ENCODE data around the gene RGS3. TPM values are rescaled to one million over a fixed set of nuclear protein-coding genes. Genes with fewer than 3 reads are reported as not detected.

RGS3 gene
- total RNA-seq, 1 donor from 2014 or later = 36.7 TPM

- Mint-ChIP-seq H3K4me3 (peak overlapping the region; percentile 92), H3K27ac (ENCODE audit: unreplicated experiment) (peak overlapping the region; percentile 93), H3K27me3 (ENCODE audit: low read depth) (no peaks in the 10 kb centered on the region), H3K9me3 (no peaks in the 10 kb centered on the region), H3K4me1 (peaks cover 54% of the 10 kb centered on the region), H3K36me3 (ENCODE audit: low read depth) (peaks cover 7% of the 10 kb centered on the region)
- DNase-seq (ENCODE audit: low read depth, low spot score) = no peak
- TF ChIP-seq CTCF (conservative IDR thresholded peaks at IDR 0.05) = no peak
These were observed 131.2 kb downstream of the RGS3 start for GRCh38 chr9:113594484-113595299.

- Mint-ChIP-seq H3K36me3 (ENCODE audit: low read depth) (peaks cover 7% of the 10 kb centered on the region), H3K27me3 (ENCODE audit: low read depth) (no peaks in the 10 kb centered on the region), H3K27ac (ENCODE audit: unreplicated experiment) (peak overlapping the region; percentile 57), H3K9me3 (no peaks in the 10 kb centered on the region), H3K4me3 (peak overlapping the region; percentile 76), H3K4me1 (peaks cover 63% of the 10 kb centered on the region)
- no peak for TF ChIP-seq CTCF (conservative IDR thresholded peaks at IDR 0.05)
- no peak for DNase-seq (ENCODE audit: low read depth, low spot score)
These were observed 133.2 kb downstream of the RGS3 start for GRCh38 chr9:113596616-113597320.

GRCh38 chr9:113597390-113598241, 134.1 kb downstream of the RGS3 start:
- no peaks in the 10 kb centered on the region for H3K27me3 Mint-ChIP-seq (ENCODE audit: low read depth)
- peak overlapping the region; percentile 50 for H3K27ac Mint-ChIP-seq (ENCODE audit: unreplicated experiment)
- peaks cover 7% of the 10 kb centered on the region for H3K36me3 Mint-ChIP-seq (ENCODE audit: low read depth)
- peaks cover 64% of the 10 kb centered on the region for H3K4me1 Mint-ChIP-seq
- no peak for TF ChIP-seq CTCF (conservative IDR thresholded peaks at IDR 0.05)
- no peak for DNase-seq (ENCODE audit: low read depth, low spot score)
- no peaks in the 10 kb centered on the region for H3K9me3 Mint-ChIP-seq
- H3K4me3 Mint-ChIP-seq = peak overlapping the region; percentile 15

DNA sequence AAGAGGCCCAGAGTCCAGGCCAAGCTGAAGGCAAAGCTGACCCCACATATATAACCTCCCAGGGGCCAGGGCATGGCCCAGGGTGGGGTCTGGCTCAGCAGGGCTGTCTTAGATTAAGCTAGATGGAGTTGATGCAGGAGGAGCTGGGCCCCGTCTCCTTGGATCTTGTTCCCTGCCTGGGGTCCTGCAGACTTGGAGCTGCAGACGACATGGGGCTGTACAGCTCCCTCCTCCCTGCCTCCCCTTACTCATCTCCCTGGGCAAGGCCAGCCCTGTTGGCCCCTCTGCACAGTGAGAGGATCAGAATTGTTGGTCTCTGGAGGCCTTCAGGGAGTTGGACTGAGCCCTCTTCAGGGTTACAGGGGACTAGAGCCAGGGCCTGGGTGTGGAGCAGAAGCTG, 134.9 kb downstream of the RGS3 start:
- H3K27ac Mint-ChIP-seq (ENCODE audit: unreplicated experiment) = no peak overlapping the region
- H3K9me3 Mint-ChIP-seq = no peaks in the 10 kb centered on the region
- H3K4me3 Mint-ChIP-seq = peak overlapping the region; percentile 36
- TF ChIP-seq CTCF (conservative IDR thresholded peaks at IDR 0.05) = no peak
- DNase-seq (ENCODE audit: low read depth, low spot score) = no peak
- peaks cover 66% of the 10 kb centered on the region for H3K4me1 Mint-ChIP-seq
- no peaks in the 10 kb centered on the region for H3K27me3 Mint-ChIP-seq (ENCODE audit: low read depth)
- peaks cover 7% of the 10 kb centered on the region for H3K36me3 Mint-ChIP-seq (ENCODE audit: low read depth)

DNA sequence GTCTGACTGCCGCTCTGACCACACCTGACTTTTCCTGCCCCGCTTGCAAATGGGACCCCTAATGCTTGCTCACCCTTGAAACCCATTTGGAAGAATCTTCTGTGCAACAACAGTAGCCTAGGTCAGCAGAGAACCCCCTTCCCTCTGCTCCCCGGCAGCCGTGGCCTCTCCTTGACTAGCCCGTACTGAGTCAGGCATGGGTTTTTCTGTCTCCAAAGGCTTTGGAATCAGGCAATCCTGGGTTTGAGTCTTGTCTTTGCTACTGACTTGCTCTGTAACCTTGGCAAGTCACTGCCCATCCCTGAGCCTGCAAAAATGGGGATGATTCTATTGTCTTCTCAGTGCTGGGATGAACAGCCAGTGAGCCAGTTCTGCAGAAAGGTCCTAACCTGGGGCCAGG, 135.4 kb downstream of the RGS3 start:
- TF ChIP-seq CTCF (conservative IDR thresholded peaks at IDR 0.05) = no peak
- H3K4me1 Mint-ChIP-seq = peaks cover 66% of the 10 kb centered on the region

More for the DNA sequence above, 135.4 kb downstream of the RGS3 start:
- DNase-seq (ENCODE audit: low read depth, low spot score) = no peak
- peak overlapping the region; percentile 36 for H3K4me3 Mint-ChIP-seq
- no peaks in the 10 kb centered on the region for H3K27me3 Mint-ChIP-seq (ENCODE audit: low read depth)
- H3K36me3 Mint-ChIP-seq (ENCODE audit: low read depth) = peaks cover 7% of the 10 kb centered on the region
- no peaks in the 10 kb centered on the region for H3K9me3 Mint-ChIP-seq
- peak overlapping the region; percentile 86 for H3K27ac Mint-ChIP-seq (ENCODE audit: unreplicated experiment)
